NCI-H2029 (cell line): ENCODE results near the gene C15orf39.

Experiments used
- DNase-seq: peaks from one replicate; lab custom pipeline; 2025; lab: John Stamatoyannopoulos, UW

Gene C15orf39

GRCh38 chr15:75172284-75172820, 29.3 kb upstream of the C15orf39 start:
- no peak for DNase-seq

GRCh38 chr15:75174102-75174501, 27.6 kb upstream of the C15orf39 start:
- DNase-seq: no peak

GRCh38 chr15:75174729-75175128, 27.0 kb upstream of the C15orf39 start:
- DNase-seq: no peak

- DNase-seq: no peak
These were observed 25.3 kb upstream of the C15orf39 start for GRCh38 chr15:75176396-75176761.

GRCh38 chr15:75177360-75178071, 24.2 kb upstream of the C15orf39 start:
- no peak for DNase-seq

GRCh38 chr15:75178171-75178937, 23.3 kb upstream of the C15orf39 start:
- DNase-seq: no peak

- DNase-seq: no peak
These were observed 22.5 kb upstream of the C15orf39 start for GRCh38 chr15:75178938-75179745.

- DNase-seq: no peak
These were observed 21.9 kb upstream of the C15orf39 start for GRCh38 chr15:75179746-75180140.

- DNase-seq: no peak
These were observed 19.9 kb upstream of the C15orf39 start for GRCh38 chr15:75181780-75182179.

- no peak for DNase-seq
These were observed 19.2 kb upstream of the C15orf39 start for GRCh38 chr15:75182187-75183131.

GRCh38 chr15:75185271-75186029, 16.2 kb upstream of the C15orf39 start:
- no peak for DNase-seq

GRCh38 chr15:75186044-75186443, 15.6 kb upstream of the C15orf39 start:
- no peak for DNase-seq

- no peak for DNase-seq
These were observed 13.2 kb upstream of the C15orf39 start for GRCh38 chr15:75188499-75188898.

GRCh38 chr15:75191235-75191634, 10.4 kb upstream of the C15orf39 start:
- no peak for DNase-seq

GRCh38 chr15:75192307-75192706, 9.4 kb upstream of the C15orf39 start:
- no peak for DNase-seq

GRCh38 chr15:75193272-75193671, 8.4 kb upstream of the C15orf39 start:
- DNase-seq: no peak

GRCh38 chr15:75193976-75194375, 7.7 kb upstream of the C15orf39 start:
- DNase-seq: no peak

GRCh38 chr15:75194397-75194796, 7.3 kb upstream of the C15orf39 start:
- no peak for DNase-seq

- peak; percentile 59 for DNase-seq
These were observed 6.4 kb upstream of the C15orf39 start for GRCh38 chr15:75195122-75195765.

- DNase-seq: peak; percentile 34
These were observed 5.9 kb upstream of the C15orf39 start for GRCh38 chr15:75195766-75196241.
